HuH-7.5 (cell line): ENCODE data around the gene MAPK6.

Experiments
- DNase-seq: peaks from one replicate; pipeline ENCODE4 v3.0.0; 2011; ENCODE audit warnings: low spot score

Gene MAPK6

GRCh38 chr15:52103217-52104207, 84.5 kb downstream of the MAPK6 start:
- no peak for DNase-seq

DNA sequence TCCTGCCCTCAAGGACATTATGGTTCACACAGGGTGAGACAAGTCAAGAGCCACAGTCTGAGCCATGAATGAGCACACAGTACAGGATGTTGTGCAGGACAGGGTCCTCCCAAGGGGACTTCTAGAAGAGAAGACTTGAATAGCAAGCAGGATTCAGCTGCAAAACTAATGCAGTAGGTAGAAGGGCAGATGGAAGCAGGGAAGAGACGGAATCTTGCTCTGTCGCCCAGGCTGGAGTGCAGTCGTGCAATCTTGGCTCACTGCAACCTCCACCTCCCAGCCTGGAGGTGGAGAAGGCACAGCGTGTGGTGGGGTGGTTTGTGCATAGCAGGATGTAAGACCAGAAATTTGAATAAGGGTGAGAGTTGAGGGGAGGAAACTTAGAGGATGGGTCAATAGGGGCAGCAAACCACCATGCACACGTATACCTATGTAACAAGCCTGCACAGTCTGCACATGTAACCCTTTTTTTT, 85.5 kb downstream of the MAPK6 start:
- DNase-seq = no peak

DNA sequence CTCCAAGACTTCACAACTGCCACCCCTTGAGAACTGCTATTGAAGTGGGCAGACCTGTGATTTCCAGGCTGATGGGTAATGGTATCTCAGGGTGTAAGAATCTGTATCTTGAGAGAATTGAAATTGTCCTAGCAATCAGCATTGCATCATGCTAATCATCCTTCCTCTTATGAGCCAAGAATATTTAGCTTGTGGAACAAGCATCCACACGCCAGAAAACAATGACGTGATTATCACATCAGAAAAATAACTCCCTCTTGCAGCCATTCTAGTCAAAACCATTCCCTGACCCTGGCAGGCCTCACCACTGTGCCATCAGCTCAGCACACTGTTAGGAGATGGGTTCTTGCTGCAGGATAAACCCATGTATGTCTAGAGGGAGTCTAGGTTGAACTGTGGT, 86.8 kb downstream of the MAPK6 start:
- no peak for DNase-seq

GRCh38 chr15:52106641-52107040, 87.6 kb downstream of the MAPK6 start:
- DNase-seq = no peak

DNA sequence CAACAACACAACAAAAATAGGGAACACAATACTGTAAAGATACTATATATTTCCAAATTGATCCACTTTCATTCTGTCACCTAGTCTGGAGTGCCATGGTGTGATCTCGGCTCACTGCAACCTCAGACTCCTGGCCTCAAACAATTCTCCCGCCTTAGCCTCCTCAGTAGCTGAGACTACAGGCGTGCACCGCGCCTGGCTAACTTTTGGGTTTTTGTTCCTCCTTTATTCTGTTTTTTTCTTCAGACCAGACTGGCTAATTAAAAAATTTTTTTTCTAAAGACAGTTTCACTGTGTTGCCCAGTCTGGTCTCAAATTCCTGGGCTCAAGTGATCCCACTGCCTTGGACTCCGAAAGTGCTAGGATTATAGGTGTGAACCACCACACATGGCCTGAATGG, 88.2 kb downstream of the MAPK6 start:
- no peak for DNase-seq

GRCh38 chr15:52109559-52110451, 90.8 kb downstream of the MAPK6 start:
- DNase-seq = no peak

DNA sequence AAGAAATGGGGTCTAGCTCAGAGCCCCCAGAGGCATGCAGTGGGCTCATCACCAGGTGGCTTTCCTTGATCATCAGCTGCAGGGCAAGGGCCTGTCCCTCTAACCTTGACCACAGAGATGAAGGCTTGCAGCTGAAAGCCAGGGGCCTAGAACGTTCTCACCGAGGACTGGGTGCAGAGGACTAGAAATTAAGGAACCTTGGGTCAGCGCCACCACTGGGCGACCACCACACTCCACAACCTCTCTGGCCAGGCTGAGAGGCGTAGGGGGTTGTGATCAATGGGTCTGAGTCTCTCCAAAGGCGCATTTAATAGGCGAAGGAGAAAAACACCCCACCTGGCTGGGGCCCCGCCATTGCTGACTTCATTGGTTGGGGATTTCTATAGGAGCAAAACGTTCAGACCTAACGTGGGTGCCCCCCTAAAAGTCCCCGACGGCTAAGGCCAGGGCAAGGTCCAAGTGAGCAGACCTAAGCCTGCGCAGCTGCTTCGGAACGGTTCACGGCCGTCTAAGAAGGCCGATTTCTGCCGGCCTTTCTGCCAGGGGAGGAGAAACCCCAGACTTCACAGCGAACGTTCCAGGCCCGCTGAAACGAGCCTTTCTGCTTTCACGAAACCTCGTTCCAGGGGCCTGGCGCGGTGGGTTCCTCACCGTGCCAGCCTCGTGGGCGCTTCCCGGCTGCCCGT, 92.6 kb downstream of the MAPK6 start:
- DNase-seq = no peak

GRCh38 chr15:52112203-52112750, 93.3 kb downstream of the MAPK6 start:
- DNase-seq = no peak

GRCh38 chr15:52113235-52113634, 94.2 kb downstream of the MAPK6 start:
- no peak for DNase-seq

- DNase-seq = no peak
These were observed 94.7 kb downstream of the MAPK6 start for GRCh38 chr15:52113708-52114107.

DNA sequence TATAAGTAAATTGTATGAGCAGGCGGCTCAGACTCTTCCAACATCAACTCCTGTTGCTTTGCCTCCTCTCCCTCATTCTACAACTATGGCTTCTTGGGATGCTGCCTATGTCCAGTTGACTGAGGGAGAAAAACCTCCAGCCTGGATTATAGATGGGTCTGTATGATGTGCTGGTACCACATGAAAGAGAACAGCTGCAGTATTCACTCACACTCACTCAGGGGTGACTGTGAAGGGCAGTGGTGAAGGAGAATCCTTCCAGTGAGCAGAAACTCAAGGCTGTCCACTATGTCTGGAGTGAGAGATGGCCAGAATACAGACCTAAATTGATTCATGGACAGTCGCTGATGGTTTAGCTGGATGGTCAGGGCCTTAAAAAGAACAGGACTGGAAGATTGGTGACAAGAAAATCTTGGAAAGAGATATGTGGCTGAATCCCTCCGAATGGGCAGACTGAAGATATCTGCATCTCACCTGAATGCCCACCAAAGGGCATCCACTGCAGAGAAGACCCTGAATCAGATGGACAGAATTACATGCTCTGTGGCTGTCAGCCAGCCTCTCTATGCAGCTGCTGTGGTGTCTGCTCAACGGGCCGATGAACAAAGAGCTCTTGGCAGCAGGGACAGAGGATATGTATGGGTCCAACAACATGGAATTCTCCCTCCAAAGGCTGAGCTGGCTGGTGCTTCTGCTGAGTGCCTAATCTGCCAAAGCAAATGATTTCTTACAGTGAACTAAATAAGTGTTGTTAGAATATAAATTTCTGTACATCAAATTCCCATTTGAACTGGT, 95.4 kb downstream of the MAPK6 start:
- no peak for DNase-seq

DNA sequence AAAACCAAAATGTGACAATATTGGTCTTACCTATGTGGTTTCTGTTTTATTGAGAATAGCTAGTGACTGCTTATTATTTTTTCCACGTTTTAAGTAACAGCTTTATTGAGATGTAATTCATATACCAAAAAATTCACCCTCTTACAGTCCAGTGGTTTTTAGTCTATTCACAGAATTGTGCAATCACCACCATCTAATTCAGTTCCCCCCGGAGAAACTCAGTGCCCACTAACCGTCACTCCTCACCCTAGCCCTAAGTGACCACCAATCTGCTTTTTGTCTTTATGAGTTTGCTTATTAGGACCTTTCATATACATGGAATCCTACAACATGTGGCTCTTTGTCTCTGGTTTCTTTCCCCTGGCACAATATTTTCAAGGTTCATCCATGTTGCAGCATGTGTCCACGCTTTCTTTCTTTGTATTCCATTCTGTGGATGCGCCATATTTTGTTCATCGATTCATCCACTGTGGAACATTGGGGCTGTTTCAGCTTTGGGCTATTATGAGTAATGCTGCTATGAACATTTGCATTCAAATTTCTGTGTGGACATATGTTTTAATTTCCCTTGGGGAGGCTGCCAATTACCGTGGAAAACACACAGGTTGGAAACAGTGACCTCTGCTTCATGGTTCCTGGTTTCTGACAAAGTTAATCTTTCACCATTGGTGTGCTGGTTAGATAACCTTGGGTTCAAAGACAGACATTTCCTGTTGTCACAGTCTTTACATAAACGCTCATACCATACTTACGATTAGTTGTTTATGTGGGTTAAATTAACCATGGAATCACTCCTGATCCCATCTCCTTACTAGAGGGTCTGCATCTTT, 96.8 kb downstream of the MAPK6 start:
- DNase-seq = peak; percentile 68
